Neural crest cell (in vitro differentiated cells): Measurements from ENCODE around the gene CDH23. TPM values are rescaled to one million over a fixed set of nuclear protein-coding genes. Genes with fewer than 3 reads are reported as not detected.
A peak's percentile ranks its signal among the peaks of the same experiment; 100 is the strongest.

Source experiments
- DNase-seq: peaks from one replicate; pipeline ENCODE4 v3.0.0; 2021; ENCODE audit warnings: low read depth, mixed read lengths, low spot score
- H3K27ac Mint-ChIP-seq: one replicate; pipeline ENCODE4 v1.8.0; 2021; ENCODE audit warnings: mild to moderate bottlenecking, mixed read lengths; ENCODE audit not compliant: unreplicated experiment
- H3K27me3 Mint-ChIP-seq: 2 replicates; pipeline ENCODE4 v1.8.0; 2021; ENCODE audit warnings: low read depth, mild to moderate bottlenecking, mixed read lengths
- H3K36me3 Mint-ChIP-seq: 2 replicates; pipeline ENCODE4 v1.8.0; 2021; ENCODE audit warnings: low read depth, mild to moderate bottlenecking, mixed read lengths
- H3K4me1 Mint-ChIP-seq: 2 replicates; pipeline ENCODE4 v1.8.0; 2021; ENCODE audit warnings: mixed read lengths
- H3K4me3 Mint-ChIP-seq: one replicate; pipeline ENCODE4 v1.8.0; 2021; ENCODE audit warnings: mild to moderate bottlenecking, mixed read lengths
- H3K9me3 Mint-ChIP-seq: 2 replicates; pipeline ENCODE4 v1.8.0; 2021; ENCODE audit warnings: mixed read lengths
- total RNA-seq: library from RNA; stranded (reverse); gene quantifications from 2 replicates; pipeline ENCODE4 v1.2.1, GENCODE V29; 2021
- TF ChIP-seq, protein P1 (sequence below): fragments of 200-600 bp; sonication (generic); conservative IDR thresholded peaks from 2 replicates; pipeline ENCODE4 v1.5.0; 2021; ENCODE audit warnings: antibody characterized with exemption, mild to moderate bottlenecking

Gene CDH23
- total RNA-seq, 1 donor from 2014 or later = 2.6 TPM

DNA sequence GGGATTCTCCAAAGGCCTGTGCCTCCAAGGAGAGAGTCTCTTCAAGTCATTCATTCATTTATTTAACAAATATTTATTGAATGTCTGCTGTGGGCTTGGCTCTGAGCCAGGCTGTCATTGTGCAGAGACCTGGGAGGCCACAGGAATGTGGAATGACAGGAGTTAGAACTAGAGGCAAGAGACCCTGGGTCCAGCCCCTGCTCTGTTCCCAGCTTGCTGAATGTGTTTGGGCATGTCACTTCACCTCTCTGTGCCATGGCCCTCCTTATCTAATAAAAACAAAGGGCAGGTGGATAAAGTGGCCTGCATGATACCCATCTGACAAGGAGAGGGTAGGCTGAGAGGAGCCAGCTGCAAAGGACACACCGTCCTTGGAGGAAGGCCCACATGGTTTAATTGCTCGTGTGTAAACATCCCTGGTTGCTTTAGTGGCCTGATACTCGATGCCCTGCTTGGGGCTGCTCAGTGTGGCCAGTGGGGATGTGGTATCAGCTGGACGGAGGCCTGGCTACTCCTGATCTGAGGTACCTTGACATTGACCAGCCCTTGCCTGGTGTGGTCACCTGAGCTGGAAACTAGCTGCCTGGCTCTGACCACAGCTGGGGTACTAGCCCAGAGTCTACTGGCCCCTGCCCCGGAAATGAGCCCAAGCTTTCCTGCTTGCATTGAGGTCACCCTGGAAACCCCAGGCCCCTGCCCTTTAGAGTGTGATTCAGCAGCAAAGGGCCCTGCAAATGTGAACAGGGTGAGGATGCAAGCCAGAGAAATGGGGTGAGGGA lies 116.2 kb downstream of the CDH23 start:
- no peak overlapping the region for H3K27ac Mint-ChIP-seq
- H3K9me3 Mint-ChIP-seq = no peaks in the 10 kb centered on the region
- no peaks in the 10 kb centered on the region for H3K36me3 Mint-ChIP-seq
- no peaks in the 10 kb centered on the region for H3K27me3 Mint-ChIP-seq
- no peaks in the 10 kb centered on the region for H3K4me1 Mint-ChIP-seq
- no peak for DNase-seq
- TF ChIP-seq, protein P1, sequence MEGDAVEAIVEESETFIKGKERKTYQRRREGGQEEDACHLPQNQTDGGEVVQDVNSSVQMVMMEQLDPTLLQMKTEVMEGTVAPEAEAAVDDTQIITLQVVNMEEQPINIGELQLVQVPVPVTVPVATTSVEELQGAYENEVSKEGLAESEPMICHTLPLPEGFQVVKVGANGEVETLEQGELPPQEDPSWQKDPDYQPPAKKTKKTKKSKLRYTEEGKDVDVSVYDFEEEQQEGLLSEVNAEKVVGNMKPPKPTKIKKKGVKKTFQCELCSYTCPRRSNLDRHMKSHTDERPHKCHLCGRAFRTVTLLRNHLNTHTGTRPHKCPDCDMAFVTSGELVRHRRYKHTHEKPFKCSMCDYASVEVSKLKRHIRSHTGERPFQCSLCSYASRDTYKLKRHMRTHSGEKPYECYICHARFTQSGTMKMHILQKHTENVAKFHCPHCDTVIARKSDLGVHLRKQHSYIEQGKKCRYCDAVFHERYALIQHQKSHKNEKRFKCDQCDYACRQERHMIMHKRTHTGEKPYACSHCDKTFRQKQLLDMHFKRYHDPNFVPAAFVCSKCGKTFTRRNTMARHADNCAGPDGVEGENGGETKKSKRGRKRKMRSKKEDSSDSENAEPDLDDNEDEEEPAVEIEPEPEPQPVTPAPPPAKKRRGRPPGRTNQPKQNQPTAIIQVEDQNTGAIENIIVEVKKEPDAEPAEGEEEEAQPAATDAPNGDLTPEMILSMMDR = no peak
- no peak overlapping the region for H3K4me3 Mint-ChIP-seq

DNA sequence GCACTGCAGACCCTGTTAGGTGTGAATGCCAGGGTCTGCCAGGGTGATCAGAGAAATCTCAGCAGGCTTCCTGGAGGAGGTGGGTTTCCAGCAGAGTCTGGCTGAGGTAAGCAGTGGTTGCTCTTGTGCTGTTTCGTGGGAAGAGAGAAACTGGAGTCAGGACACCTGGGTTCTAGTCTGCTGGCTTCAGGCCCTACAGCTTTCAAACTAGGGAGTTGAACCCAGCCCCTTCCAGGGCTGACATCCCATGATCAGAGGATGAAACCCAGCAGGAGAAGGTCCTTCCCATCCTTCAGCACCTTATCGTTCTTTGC lies 116.8 kb downstream of the CDH23 start:
- TF ChIP-seq, protein P1 = no peak
- Mint-ChIP-seq H3K27me3 (no peaks in the 10 kb centered on the region), H3K36me3 (no peaks in the 10 kb centered on the region), H3K27ac (no peak overlapping the region), H3K9me3 (no peaks in the 10 kb centered on the region), H3K4me3 (no peak overlapping the region), H3K4me1 (no peaks in the 10 kb centered on the region)
- DNase-seq = no peak

DNA sequence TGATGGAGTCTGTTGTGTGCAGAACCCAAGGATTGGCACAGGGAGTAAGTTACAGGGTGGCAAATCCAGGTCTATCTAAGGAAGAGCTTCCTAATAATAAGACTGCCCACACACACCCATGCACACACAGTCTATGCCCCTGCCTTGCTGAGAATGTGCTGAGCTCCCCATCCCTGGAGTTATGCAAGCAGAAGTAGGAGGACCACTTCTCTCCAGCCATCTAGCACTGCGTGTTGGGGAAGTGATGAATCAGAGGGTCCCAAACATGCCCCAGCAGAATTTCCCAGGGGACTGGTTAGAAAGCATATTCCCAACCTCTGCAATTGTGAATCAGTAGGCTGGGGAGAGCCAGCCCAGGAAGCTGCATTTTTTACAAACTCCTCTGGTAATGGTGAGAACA lies 117.2 kb downstream of the CDH23 start:
- Mint-ChIP-seq H3K36me3 (no peaks in the 10 kb centered on the region), H3K4me3 (no peak overlapping the region), H3K27me3 (no peaks in the 10 kb centered on the region), H3K9me3 (no peaks in the 10 kb centered on the region), H3K27ac (no peak overlapping the region), H3K4me1 (no peaks in the 10 kb centered on the region)
- TF ChIP-seq, protein P1 = no peak
- DNase-seq = no peak

DNA sequence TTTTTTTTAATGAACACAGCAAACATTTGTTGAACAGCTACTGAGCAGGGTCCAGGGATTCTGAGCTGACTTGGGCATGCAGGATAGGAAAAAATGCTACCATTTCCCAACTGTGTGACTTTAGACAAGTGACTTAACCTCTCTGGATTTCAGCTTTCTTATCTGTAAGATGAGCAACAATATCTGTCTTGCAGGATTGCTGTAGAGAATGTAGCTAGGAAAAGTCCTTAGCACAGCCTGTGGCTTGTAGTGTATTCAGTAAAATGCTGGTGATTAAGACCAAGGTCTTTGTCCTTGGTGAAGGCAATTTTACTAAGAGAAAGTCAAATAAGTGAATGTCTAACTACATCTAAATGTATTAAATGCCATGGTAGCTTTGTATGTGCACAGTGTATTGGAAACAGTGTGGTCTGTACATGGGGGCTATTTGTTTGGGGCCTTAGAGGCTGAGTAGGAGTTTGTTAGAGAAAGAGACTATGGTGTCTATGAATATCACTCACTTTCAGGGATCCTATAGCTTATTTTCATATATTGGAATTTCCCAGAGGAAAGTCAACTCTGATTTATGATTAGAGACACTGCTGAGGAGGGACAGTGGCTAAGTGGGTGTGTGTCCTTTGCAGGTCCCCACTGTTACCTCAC lies 118.9 kb downstream of the CDH23 start:
- TF ChIP-seq, protein P1 = no peak
- H3K4me1 Mint-ChIP-seq = no peaks in the 10 kb centered on the region

DNA sequence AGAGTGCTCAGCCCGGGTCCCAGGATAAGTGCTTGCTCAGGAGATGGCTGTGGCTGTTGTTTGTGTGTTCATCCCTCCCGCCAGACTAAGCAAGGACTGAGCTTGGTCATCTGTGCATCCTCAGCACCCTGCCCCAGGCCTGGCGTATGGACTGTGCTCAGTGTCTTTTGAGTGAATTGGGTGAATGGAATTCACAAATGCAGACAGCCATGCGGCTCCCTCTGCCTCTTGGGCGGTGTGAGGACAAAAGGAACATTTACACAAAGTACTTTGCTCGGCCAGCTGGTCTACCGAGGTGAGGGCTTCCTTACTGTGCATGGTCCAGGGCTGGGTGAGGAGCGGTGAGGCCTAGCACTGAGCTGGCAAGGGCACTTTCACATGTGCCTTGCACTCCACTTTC lies 120.2 kb downstream of the CDH23 start:
- H3K27me3 Mint-ChIP-seq = no peaks in the 10 kb centered on the region
- TF ChIP-seq, protein P1 = no peak
- H3K4me3 Mint-ChIP-seq = no peak overlapping the region
- no peak for DNase-seq
- H3K9me3 Mint-ChIP-seq = no peaks in the 10 kb centered on the region
- H3K36me3 Mint-ChIP-seq = no peaks in the 10 kb centered on the region
- H3K4me1 Mint-ChIP-seq = peaks cover 1% of the 10 kb centered on the region
- peak overlapping the region; percentile 67 for H3K27ac Mint-ChIP-seq

More for the DNA sequence above, 118.9 kb downstream of the CDH23 start:
- Mint-ChIP-seq H3K27me3 (no peaks in the 10 kb centered on the region), H3K9me3 (no peaks in the 10 kb centered on the region), H3K27ac (no peak overlapping the region), H3K4me3 (no peak overlapping the region), H3K36me3 (no peaks in the 10 kb centered on the region)
- no peak for DNase-seq
